ENCODE measurements around the gene RAB4B.
"Not testable (repeated sequence)": the region's sequence is repeated elsewhere in the genome, so short reads cannot be mapped to it uniquely, and the experiment has no call there.

The RAB4B gene

DNA sequence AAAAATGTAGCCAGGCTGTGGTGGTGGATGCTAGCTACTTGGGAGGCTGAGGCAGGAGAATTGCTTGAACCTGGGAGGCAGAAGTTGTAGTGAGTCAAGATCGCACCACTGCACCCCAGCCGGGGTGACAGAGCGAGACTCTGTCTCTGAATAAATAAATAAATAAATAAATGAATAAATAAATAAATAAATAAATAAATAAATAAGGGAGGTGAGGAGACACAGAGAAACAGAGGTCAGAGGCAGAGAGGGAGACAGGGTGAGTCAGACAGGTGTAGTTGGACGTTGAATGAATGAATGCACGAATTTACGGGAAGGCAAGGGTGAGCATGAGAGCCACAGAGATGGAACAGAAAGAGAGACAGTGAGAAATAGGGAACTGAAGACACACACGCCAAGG, 3.1 kb downstream of the RAB4B start:
- DNase-seq: no peak

DNA sequence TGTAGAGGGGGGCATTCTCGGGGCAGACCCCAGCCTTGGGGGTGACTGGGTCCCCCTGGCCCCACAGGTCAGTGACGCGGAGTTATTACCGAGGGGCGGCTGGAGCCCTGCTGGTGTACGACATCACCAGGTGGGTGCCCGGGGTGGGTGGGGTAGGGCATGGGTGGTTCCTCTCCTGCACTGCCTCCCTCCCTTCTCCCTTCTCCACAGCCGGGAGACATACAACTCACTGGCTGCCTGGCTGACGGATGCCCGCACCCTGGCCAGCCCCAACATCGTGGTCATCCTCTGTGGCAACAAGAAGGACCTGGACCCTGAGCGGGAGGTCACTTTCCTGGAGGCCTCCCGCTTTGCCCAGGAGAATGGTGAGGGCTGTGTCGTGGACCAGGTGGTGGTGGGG, 5.7 kb downstream of the RAB4B start:
- no peak for DNase-seq

DNA sequence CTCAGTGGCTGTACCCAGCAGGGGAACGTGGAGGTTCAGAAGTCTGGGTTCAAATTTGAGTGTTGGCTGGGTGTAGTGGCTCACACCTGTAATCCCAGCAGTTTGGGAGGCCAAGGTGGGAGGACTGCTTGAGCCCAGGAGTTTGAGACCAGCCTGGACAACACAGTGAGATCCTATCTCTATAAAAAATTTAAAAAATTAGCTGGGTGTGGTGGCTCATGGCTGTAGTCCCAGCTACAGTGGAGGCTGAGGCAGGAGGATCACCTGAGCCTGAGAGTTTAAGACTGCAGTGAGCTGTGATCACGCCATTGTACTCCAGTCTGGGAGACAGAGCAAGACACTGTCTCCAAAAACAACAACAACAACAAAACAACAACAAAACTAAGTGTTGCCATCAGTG, 6.1 kb downstream of the RAB4B start:
- not testable (repeated sequence) for DNase-seq

DNA sequence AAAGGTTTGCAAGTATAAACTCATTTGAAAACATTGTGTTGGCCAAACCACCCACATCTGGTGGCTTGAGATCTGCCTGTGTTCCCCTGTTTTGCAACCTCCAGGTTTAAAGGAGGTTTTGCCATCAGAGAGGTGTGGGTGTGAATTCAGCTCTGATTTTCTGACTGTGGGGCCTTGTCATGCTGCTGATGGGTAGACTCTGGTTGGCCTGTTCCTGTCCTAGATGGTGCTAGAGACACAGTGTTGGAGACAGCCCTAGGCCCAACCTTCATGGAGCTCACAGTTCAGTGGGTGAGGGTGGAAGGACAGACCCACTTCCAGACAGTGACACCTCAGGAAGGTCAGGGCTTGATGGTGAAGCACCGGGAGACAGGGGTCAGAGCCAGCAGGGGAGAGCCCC, 7.5 kb downstream of the RAB4B start:
- DNase-seq: no peak

DNA sequence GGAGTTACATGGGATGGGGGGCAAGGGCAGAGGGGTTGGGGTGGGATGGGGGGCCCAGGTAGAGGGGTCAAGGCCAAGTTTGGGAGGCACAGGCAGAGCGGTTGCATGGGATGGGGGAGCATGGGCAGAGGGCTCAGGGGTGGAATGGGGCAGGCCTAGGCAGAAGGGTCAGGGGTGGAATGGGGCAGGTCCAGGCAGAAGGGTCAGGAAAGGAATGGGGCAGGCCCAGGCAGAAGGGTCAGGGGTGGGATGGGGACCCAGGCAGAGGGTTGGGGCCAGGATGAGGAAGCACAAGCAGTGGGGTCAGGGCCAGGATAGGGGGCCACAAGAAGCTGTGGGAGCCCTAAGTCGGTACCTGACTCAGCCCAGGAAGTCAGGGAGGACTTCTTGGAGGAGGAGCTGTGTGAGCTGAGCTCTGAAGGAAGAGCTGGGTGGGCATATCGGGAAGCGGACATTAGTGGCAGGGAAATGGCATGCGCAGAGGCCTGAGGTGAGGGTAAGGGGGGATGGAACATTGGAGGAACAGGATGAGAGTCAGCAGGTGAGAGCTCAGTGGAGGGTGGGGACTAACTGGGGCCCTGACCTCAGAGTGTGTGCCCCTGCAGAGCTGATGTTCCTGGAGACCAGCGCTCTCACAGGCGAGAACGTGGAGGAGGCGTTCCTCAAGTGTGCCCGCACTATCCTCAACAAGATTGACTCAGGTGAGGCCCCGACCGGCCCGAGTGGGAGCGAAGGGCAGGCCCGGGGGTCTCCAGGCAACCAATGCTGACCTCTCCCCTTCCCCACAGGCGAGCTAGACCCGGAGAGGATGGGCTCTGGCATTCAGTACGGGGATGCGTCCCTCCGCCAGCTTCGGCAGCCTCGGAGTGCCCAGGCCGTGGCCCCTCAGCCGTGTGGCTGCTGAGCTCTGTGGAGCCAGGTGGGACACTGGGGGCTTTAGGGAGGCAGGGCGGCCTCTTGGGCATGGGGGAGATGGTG, 8.3 kb downstream of the RAB4B start:
- DNase-seq: no peak

DNA sequence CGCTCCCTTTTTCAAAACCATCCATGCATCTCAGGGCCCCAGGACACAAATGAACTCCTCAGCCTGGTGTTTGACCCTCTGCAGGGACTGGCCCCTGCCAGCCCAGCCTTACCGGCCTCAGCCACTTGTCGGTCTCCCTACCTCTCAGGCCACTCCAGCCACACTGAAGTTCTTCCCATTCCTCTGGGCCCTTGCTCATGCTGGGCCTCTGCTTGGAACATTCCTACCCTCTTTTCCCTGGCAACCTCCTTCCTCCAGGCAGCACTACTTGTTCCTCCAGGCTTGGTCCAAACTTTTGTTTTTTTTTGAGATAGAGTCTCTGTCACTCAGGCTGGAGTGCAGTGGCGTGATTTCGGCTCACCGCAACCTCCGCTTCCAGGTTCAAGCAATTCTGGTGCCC, 13.3 kb downstream of the RAB4B start:
- no peak for DNase-seq

DNA sequence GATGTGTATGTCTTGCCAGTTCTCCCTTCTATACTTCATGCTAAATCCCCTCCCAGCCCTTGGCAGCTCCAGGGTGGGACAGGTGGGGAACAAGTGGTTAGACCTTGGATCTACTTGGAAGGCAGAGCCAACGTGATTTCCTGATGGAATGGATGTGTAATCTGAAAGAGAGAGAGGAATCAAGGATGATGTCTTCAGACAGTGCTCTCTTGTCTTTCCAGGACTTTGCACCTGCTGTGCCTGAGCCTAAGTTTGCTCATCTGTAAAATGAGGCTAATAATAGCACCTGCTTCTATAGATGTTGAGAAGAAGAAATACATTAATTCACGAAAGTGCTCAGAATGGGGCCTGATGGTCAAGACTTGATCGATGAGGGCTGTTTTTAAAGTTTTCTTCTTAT, 13.9 kb downstream of the RAB4B start:
- no peak for DNase-seq

DNA sequence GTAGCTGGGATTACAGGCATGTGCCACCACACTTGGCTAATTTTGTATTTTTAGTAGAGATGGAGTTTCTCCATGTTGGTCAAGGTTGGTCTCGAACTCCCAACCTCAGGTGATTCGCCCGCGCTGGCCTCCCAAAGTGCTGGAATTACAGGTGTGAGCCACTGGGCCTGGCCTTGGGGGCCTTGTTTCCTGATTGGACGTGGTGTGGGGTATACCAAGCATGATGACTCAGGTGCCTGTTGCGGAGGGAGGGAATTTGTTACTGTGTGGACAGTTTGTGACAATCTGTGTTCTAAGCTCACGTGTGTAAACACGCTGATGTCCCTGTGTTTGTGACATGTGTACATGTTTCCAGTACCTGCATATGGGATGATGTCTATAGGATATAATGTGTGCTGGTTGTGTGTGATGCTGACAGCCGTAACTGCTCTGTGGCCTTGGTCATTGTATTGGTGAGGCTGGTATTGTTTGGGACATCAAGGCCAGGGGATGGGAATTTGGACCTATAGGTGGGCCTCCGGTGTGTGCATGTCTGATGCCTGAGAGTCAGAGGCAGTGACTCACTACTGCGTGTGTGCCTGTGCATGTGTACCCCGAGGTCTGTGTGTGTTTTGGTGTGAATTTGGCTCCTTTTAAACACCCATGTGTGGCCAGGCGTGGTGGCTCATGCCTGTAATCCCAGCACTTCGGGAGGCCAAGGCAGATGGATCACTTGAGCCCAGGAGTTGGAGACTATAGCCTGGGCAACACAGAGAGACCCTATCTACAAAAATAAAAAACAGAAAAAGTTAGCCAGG, 19.3 kb downstream of the RAB4B start:
- DNase-seq: no peak

DNA sequence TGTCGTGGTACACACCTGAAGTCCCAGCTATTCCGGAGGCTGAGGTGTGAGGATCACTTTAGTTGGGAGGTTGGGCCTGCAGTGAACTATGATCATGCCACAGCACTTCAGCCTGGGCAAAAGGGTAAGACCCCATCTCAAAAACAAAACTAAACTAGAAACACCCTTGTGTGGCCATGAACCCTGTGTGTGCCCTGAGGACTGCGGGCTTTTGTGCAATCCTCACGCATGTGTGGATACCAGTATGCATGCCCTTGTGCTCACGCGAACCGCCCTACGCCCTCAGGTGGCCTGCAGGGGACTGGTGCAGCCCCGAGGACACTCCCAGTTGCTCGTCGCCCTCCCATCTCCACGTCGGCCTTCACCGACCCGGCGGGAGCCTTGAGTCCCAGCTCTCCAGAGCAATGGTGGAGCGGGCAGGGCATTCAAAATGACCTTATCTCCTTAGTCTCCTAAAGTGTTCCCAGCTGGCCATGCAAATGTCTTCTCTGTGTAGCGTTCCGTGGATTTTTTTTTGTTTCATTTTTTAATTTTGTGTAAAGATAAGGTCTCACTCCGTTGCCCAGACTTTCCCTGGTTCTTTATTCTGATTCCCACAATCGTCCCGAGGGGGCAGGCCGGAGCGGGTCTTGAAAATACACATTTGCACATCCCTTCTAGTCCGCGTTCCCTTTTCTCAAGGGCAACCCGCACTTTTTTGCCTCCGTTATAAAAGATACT, 20.1 kb downstream of the RAB4B start:
- DNase-seq: peak; percentile 81

DNA sequence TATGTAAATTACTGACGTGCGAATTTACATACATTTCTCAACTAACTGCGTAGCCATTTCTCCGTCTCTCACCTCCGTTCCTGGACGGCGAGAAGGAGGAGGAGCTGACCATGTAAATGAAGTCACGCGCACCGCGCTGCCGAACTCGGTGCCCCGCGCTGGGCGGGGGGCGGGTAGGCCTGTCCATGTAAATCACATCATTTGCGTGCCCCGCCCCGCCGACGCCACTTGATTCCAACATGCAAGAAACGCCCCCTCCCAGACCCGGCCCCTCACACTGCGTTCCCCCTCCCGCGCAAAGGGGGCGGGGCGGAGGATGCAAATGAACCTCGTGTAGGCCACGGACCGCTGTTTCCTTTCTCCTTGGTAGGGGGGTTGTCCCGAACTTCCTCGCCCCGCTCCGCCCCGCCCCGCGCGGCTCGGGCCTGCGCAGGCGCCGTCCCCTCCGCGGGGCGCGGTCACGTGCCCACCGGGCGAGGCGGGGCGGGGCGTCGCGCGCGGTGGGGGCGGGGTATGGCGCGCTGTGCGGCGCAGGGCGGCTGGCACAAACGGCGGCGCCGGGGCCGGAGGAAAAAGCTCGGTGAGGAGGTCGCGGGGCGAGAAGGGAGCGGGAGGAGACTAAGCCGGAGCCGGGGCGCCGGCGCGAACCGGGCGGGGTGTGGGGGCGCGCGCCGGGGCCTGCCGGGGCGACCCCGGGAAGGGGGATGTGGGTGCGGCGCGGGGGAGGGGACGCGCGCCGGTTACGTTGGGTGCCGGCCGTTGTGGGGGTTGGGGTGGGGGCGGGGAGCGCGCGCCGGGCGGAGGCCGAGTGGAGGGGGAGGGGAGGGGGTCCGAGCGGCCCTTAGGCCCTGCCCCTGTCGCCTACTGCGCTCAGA, 20.9 kb downstream of the RAB4B start, which contains the start of gene EGLN2:
TSS of gene EGLN2 (plus strand) at position 509 of the 875 bp plus-strand sequence. CDS start 1,382 bp downstream, outside the sequence.
- DNase-seq: peak; percentile 100

DNA sequence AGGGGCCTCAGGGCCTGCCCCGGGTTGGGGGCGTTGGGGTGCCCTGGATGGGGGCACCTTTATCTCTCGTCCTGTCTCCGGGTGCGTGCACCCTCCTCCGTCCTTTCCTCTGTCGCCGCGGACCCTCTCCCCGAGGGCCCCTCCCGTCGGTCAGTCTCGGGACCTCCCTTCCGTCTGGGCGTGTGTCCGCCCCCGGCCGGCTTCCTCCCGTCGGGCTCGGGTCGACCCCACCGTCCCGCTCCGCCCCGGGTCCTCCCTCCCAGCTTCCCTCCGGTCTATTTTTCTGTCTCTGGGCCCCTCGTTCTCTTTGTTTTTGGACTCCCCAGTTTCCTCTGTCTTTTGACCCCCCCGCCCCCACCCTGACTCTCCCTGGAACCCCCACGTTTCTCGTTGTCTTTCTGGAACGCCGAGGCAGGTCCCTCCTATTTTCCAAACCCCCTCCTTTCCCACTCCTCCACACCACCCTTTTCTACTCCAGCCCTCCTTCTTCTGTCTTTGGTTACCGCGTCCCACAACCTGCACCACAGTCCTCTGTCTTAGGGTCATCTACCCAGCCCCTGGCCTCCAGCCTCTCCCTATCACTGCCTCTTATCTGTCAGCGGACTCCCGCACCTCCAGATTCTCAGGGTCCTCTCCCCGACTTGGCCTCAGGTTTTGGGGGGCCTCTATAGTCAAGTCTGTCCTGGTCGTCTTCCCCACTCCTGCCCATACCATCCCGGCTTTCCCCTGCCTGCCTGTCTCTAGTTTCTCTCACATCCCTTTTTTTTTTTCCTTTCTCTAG, 21.7 kb downstream of the RAB4B start:
- no peak for DNase-seq

DNA sequence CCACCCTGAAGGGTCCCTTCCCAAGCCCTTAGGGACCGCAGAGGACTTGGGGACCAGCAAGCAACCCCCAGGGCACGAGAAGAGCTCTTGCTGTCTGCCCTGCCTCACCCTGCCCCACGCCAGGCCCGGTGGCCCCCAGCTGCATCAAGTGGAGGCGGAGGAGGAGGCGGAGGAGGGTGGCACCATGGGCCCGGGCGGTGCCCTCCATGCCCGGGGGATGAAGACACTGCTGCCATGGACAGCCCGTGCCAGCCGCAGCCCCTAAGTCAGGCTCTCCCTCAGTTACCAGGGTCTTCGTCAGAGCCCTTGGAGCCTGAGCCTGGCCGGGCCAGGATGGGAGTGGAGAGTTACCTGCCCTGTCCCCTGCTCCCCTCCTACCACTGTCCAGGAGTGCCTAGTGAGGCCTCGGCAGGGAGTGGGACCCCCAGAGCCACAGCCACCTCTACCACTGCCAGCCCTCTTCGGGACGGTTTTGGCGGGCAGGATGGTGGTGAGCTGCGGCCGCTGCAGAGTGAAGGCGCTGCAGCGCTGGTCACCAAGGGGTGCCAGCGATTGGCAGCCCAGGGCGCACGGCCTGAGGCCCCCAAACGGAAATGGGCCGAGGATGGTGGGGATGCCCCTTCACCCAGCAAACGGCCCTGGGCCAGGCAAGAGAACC, 22.4 kb downstream of the RAB4B start:
- no peak for DNase-seq

DNA sequence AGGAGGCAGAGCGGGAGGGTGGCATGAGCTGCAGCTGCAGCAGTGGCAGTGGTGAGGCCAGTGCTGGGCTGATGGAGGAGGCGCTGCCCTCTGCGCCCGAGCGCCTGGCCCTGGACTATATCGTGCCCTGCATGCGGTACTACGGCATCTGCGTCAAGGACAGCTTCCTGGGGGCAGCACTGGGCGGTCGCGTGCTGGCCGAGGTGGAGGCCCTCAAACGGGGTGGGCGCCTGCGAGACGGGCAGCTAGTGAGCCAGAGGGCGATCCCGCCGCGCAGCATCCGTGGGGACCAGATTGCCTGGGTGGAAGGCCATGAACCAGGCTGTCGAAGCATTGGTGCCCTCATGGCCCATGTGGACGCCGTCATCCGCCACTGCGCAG, 22.9 kb downstream of the RAB4B start:
- no peak for DNase-seq

DNA sequence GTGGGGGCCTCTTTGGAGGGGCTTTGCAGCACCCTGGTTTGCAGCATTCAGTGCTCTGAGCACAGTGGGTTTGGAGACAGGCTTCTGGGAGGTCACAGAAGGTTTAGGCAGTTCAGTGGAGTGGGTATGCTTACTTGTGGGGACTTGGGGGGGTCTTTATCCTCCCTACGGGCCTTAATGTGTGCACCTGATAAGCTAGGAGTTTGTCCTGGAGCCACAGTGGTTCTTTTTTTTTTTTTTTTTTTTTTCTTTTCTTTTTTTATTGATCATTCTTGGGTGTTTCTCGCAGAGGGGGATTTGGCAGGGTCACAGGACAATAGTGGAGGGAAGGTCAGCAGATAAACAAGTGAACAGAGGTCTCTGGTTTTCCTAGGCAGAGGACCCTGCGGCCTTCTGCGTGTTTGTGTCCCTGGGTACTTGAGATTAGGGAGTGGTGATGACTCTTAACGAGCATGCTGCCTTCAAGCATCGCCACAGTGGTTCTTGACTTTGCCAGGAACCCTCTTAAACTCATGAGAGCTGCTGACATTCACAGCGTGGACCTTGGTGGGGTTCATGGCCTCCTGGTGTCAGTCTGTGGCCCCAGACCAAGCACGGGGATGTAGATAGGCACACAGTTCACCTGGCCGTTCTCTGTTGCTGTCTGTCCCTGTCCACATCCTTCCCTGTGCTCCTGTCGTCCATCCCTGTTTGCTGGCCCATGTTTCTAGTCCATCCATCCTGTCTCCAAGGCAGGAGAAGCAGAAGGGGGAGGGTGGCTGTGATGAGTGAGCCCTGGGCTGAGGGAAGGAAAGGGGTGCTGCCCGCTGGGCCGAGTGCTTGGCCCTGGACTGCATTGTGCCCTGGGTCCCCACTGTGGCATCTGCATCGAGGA, 23.6 kb downstream of the RAB4B start:
- DNase-seq: no peak

DNA sequence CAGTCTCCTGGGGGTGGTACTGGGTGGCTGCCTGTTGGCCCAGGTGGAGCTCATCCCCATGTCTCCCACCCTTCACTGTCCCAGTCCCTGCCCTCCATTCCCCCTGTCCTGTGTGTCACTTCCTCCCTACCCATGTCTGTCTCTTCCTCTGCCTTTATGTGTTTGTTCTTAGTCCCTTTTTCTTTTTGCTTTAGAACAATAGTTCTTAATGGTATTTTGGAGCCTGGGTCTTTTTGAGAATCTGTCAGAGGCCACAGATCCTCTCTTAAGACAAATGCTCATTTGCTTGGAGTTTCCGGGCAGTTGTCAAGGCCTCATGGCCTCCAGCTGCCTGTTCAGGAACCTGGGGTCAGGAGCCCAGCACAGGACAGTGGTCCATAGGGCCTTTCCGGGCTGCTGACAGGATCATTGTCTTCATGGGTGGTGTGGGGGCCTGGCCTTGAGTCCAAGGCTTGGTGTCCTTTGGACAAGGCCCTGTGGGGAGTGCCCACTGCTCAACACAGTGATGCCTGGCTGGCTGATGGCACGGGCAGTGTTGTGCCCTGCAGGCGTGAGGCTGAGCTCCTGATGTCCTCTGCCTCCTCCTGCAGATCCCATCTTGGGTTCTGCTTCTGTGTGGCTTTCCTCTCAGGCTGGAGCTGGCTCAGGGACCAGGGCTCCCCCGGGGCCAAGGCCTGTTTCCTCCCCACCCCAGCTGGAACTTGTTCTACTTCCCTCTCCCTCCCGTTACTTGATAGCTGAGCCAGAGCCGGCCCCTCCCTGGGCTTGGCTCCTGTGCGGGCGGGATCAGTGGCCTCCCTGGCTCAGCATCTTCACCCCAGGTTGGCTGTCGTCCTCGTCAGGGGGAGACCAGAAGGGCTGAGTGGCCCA, 24.5 kb downstream of the RAB4B start:
- no peak for DNase-seq

DNA sequence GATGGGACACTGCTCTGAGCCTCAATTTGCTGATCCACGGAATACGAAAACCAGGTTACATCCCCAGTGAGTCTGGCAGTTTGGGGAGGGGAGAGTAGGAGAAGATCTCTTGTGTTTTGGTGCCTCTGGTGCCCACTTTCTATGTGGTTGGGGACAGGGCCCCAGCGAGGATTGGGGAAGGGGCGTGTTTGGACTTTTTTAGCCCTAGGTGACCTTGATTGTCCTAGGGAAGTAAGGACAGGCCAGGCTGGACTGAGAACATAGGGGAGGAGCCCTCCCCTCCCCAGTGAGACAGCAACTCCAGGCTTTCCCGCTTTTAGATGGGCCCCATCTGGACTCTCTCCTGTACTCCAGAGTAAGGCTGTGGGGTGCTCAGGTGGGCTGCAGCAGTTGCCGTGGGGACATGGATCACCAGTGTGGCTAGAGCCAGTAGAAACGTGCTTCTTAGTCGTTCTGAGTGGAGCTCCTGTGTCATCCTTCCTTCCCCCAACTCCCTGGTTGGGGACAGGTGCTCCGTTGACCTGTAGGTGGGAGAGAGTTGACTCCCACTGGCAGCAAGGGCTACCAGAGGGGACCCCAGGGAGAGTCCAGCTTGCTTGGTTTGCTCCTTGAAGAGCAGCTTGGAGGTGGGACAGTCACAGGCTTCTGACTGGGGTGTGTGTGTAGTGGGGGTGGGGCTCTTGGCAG, 25.3 kb downstream of the RAB4B start:
- DNase-seq: no peak

DNA sequence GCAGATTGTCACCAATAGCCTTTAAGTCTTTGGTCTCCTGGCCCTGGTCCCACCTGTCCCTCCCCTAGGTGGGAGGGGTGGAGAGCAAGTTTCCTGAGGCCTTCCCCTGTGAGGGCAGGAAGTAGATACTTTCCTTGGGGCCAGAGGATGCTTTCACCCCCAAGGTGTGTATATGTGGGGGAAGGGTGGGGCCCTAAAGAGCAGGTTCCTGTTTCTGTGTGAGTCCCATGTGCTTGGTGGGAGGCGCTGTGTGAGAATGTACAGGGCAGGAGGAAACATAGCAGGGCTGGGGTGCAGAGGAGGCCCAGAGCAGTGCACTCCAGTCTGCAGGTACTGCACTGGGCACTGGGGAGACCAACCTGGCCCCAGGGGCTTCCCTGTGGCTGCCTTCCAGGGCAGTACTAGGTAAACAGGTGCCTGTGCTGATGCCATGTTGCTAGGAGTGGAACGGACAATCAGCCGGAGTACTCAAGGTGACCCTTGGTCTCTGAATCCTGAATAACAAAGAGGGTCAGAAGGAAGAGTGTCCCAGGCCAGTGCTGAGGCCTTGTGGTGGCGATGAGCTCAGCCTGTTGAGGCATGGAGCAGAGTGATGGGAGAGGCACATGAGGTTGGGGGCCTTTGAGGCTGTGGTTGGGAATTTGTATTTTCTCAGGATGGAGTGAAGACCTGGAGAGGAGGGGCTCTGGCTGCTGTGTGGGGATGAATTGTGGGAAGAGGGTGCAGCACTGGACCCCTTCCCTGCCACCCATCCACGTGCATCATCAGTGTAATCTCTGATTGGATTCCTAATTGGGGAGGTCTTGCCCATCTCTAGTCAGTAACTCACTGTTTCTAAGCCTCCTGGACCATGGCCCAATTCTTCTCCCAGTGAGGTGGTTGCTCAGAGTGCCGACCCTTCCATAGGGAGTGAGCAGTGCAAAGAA, 26.1 kb downstream of the RAB4B start:
- peak; percentile 88 for DNase-seq
